Activated naive CD8-positive, alpha-beta T cell (primary cell): ENCODE results near the gene RBM39.
A peak's percentile ranks its signal among the peaks of the same experiment; 100 is the strongest.

ENCODE experiments used
- H3K27ac Mint-ChIP-seq: one replicate; pipeline ENCODE4 v1.8.0; 2021; ENCODE audit warnings: mixed read lengths
- H3K27me3 Mint-ChIP-seq: one replicate; pipeline ENCODE4 v1.8.0; 2021; ENCODE audit warnings: mixed read lengths
- H3K36me3 Mint-ChIP-seq: one replicate; pipeline ENCODE4 v1.8.0; 2021; ENCODE audit warnings: mixed read lengths
- H3K4me1 Mint-ChIP-seq: one replicate; pipeline ENCODE4 v1.8.0; 2021; ENCODE audit warnings: low read depth, mixed read lengths
- H3K4me3 Mint-ChIP-seq: one replicate; pipeline ENCODE4 v1.8.0; 2021; ENCODE audit warnings: mild to moderate bottlenecking, mixed read lengths
- H3K9me3 Mint-ChIP-seq: one replicate; pipeline ENCODE4 v1.8.0; 2021; ENCODE audit warnings: low read depth, mixed read lengths

The RBM39 gene

GRCh38 chr20:35663516-35664465, 78.3 kb downstream of the RBM39 start:
- Mint-ChIP-seq H3K9me3 (no peaks in the 10 kb centered on the region), H3K27me3 (no peaks in the 10 kb centered on the region), H3K4me3 (peak overlapping the region; percentile 96), H3K36me3 (peaks cover 13% of the 10 kb centered on the region), H3K4me1 (peaks cover 46% of the 10 kb centered on the region), H3K27ac (peak overlapping the region; percentile 100)

GRCh38 chr20:35662551-35662950, 79.5 kb downstream of the RBM39 start:
- H3K36me3 Mint-ChIP-seq = peaks cover 6% of the 10 kb centered on the region
- no peaks in the 10 kb centered on the region for H3K27me3 Mint-ChIP-seq
- peaks cover 55% of the 10 kb centered on the region for H3K4me1 Mint-ChIP-seq
- H3K4me3 Mint-ChIP-seq = peak overlapping the region; percentile 96
- peak overlapping the region; percentile 100 for H3K27ac Mint-ChIP-seq
- H3K9me3 Mint-ChIP-seq = no peaks in the 10 kb centered on the region

GRCh38 chr20:35661908-35662307, 80.2 kb downstream of the RBM39 start:
- Mint-ChIP-seq H3K27me3 (no peaks in the 10 kb centered on the region), H3K4me3 (peak overlapping the region; percentile 96), H3K9me3 (no peaks in the 10 kb centered on the region), H3K36me3 (peaks cover 10% of the 10 kb centered on the region), H3K4me1 (peaks cover 62% of the 10 kb centered on the region), H3K27ac (peak overlapping the region; percentile 100)

GRCh38 chr20:35661053-35661452, 81.0 kb downstream of the RBM39 start:
- Mint-ChIP-seq H3K4me3 (peak overlapping the region; percentile 96), H3K36me3 (peaks cover 10% of the 10 kb centered on the region), H3K27me3 (no peaks in the 10 kb centered on the region), H3K27ac (peak overlapping the region; percentile 100), H3K4me1 (peaks cover 68% of the 10 kb centered on the region), H3K9me3 (no peaks in the 10 kb centered on the region)

- peak overlapping the region; percentile 96 for H3K4me3 Mint-ChIP-seq
- peak overlapping the region; percentile 100 for H3K27ac Mint-ChIP-seq
- no peaks in the 10 kb centered on the region for H3K27me3 Mint-ChIP-seq
- H3K4me1 Mint-ChIP-seq = peaks cover 68% of the 10 kb centered on the region
- H3K36me3 Mint-ChIP-seq = peaks cover 10% of the 10 kb centered on the region
- no peaks in the 10 kb centered on the region for H3K9me3 Mint-ChIP-seq
Measured at GRCh38 chr20:35660122-35660937, 81.7 kb downstream of the RBM39 start.

- H3K36me3 Mint-ChIP-seq = peaks cover 10% of the 10 kb centered on the region
- H3K27ac Mint-ChIP-seq = peak overlapping the region; percentile 86
- peak overlapping the region; percentile 74 for H3K4me3 Mint-ChIP-seq
- H3K9me3 Mint-ChIP-seq = no peaks in the 10 kb centered on the region
- no peaks in the 10 kb centered on the region for H3K27me3 Mint-ChIP-seq
- peaks cover 57% of the 10 kb centered on the region for H3K4me1 Mint-ChIP-seq
Measured at GRCh38 chr20:35657271-35657670, 84.8 kb downstream of the RBM39 start.

- H3K36me3 Mint-ChIP-seq = peaks cover 9% of the 10 kb centered on the region
Measured at GRCh38 chr20:35654415-35654814, 87.6 kb downstream of the RBM39 start.

GRCh38 chr20:35653893-35654292, 88.2 kb downstream of the RBM39 start:
- peaks cover 56% of the 10 kb centered on the region for H3K4me1 Mint-ChIP-seq
- peaks cover 8% of the 10 kb centered on the region for H3K36me3 Mint-ChIP-seq
- no peak overlapping the region for H3K4me3 Mint-ChIP-seq

More at GRCh38 chr20:35654415-35654814, 87.6 kb downstream of the RBM39 start:
- peaks cover 56% of the 10 kb centered on the region for H3K4me1 Mint-ChIP-seq
- no peaks in the 10 kb centered on the region for H3K27me3 Mint-ChIP-seq
- H3K4me3 Mint-ChIP-seq = no peak overlapping the region
- no peak overlapping the region for H3K27ac Mint-ChIP-seq
- no peaks in the 10 kb centered on the region for H3K9me3 Mint-ChIP-seq

More at GRCh38 chr20:35653893-35654292, 88.2 kb downstream of the RBM39 start:
- Mint-ChIP-seq H3K27ac (no peak overlapping the region), H3K9me3 (no peaks in the 10 kb centered on the region), H3K27me3 (no peaks in the 10 kb centered on the region)
